ENCODE results near the gene NAV2.

Gene NAV2

GRCh38 chr11:19873730-19874129 lies 161.1 kb downstream of the NAV2 start:
- Histone ChIP-seq H3K27ac (ENCODE audit: low read length) (no peak overlapping the region), H3K9me3 (ENCODE audit: insufficient read depth, low read length, severe bottlenecking) (no peaks in the 10 kb centered on the region), H2AFZ (ENCODE audit: low read depth, low read length) (no peak overlapping the region), H3K9ac (ENCODE audit: low read depth, low read length) (no peak overlapping the region), H3K36me3 (ENCODE audit: insufficient read depth, low read length) (no peaks in the 10 kb centered on the region), H3K4me2 (ENCODE audit: insufficient read depth, low read length) (no peak overlapping the region), H3K79me2 (ENCODE audit: insufficient read depth, low read length) (no peaks in the 10 kb centered on the region), H3K4me3 (ENCODE audit: low read depth in 1 of 2, low read length in 2 of 2) (no peak overlapping the region), H3K4me1 (ENCODE audit: insufficient read depth, low read length) (no peaks in the 10 kb centered on the region), H4K20me1 (ENCODE audit: insufficient read depth, low read length) (no peaks in the 10 kb centered on the region), H3K27me3 (ENCODE audit: insufficient read depth, low read length, poor library complexity) (peaks cover 5% of the 10 kb centered on the region)
- DNase-seq: no peak
- TF ChIP-seq CTCF (IDR thresholded peaks at IDR 0.05; ENCODE audit: borderline replicate concordance, extremely low read depth, low read length, poor library complexity, severe bottlenecking) (no peak), EZH2 (IDR thresholded peaks at IDR 0.05; ENCODE audit: borderline replicate concordance, low read depth, low read length, severe bottlenecking) (no peak)
- no peak for ATAC-seq (ENCODE audit: insufficient read depth, low read depth)

GRCh38 chr11:19874266-19874665 lies 161.6 kb downstream of the NAV2 start:
- H3K27me3 ChIP-seq (ENCODE audit: insufficient read depth, low read length, poor library complexity): peaks cover 5% of the 10 kb centered on the region
- H3K9ac ChIP-seq (ENCODE audit: low read depth, low read length): no peak overlapping the region
- no peaks in the 10 kb centered on the region for H3K36me3 ChIP-seq (ENCODE audit: insufficient read depth, low read length)
- no peak overlapping the region for H3K4me3 ChIP-seq (ENCODE audit: low read depth in 1 of 2, low read length in 2 of 2)
- TF ChIP-seq CTCF (IDR thresholded peaks at IDR 0.05; ENCODE audit: borderline replicate concordance, extremely low read depth, low read length, poor library complexity, severe bottlenecking) (no peak), EZH2 (IDR thresholded peaks at IDR 0.05; ENCODE audit: borderline replicate concordance, low read depth, low read length, severe bottlenecking) (no peak)
- DNase-seq (no peak), ATAC-seq (ENCODE audit: insufficient read depth, low read depth) (no peak)
- no peaks in the 10 kb centered on the region for H3K79me2 ChIP-seq (ENCODE audit: insufficient read depth, low read length)
- H4K20me1 ChIP-seq (ENCODE audit: insufficient read depth, low read length): no peaks in the 10 kb centered on the region
- no peaks in the 10 kb centered on the region for H3K4me1 ChIP-seq (ENCODE audit: insufficient read depth, low read length)
- no peak overlapping the region for H2AFZ ChIP-seq (ENCODE audit: low read depth, low read length)
- H3K9me3 ChIP-seq (ENCODE audit: insufficient read depth, low read length, severe bottlenecking): no peaks in the 10 kb centered on the region
- H3K4me2 ChIP-seq (ENCODE audit: insufficient read depth, low read length): no peak overlapping the region
- H3K27ac ChIP-seq (ENCODE audit: low read length): no peak overlapping the region

- TF ChIP-seq EZH2 (IDR thresholded peaks at IDR 0.05; ENCODE audit: borderline replicate concordance, low read depth, low read length, severe bottlenecking) (no peak), CTCF (IDR thresholded peaks at IDR 0.05; ENCODE audit: borderline replicate concordance, extremely low read depth, low read length, poor library complexity, severe bottlenecking) (no peak)
- Histone ChIP-seq H3K36me3 (ENCODE audit: insufficient read depth, low read length) (no peaks in the 10 kb centered on the region), H3K27ac (ENCODE audit: low read length) (no peak overlapping the region), H4K20me1 (ENCODE audit: insufficient read depth, low read length) (no peaks in the 10 kb centered on the region; the same call in 1 of the 2 replicates), H3K9me3 (ENCODE audit: insufficient read depth, low read length, severe bottlenecking) (no peaks in the 10 kb centered on the region), H3K79me2 (ENCODE audit: insufficient read depth, low read length) (no peaks in the 10 kb centered on the region), H3K27me3 (ENCODE audit: insufficient read depth, low read length, poor library complexity) (peaks cover 5% of the 10 kb centered on the region), H2AFZ (ENCODE audit: low read depth, low read length) (no peak overlapping the region), H3K4me3 (ENCODE audit: low read depth in 1 of 2, low read length in 2 of 2) (no peak overlapping the region), H3K4me1 (ENCODE audit: insufficient read depth, low read length) (no peaks in the 10 kb centered on the region), H3K4me2 (ENCODE audit: insufficient read depth, low read length) (no peak overlapping the region), H3K9ac (ENCODE audit: low read depth, low read length) (no peak overlapping the region)
- no peak for ATAC-seq (ENCODE audit: insufficient read depth, low read depth)
- no peak for DNase-seq
These were observed 164.1 kb downstream of the NAV2 start for GRCh38 chr11:19876750-19877149.

- DNase-seq (no peak), ATAC-seq (ENCODE audit: insufficient read depth, low read depth) (no peak)
- Histone ChIP-seq H3K27ac (ENCODE audit: low read length) (no peak overlapping the region), H4K20me1 (ENCODE audit: insufficient read depth, low read length) (no peaks in the 10 kb centered on the region; the same call in 1 of the 2 replicates), H2AFZ (ENCODE audit: low read depth, low read length) (no peak overlapping the region), H3K4me3 (ENCODE audit: low read depth in 1 of 2, low read length in 2 of 2) (no peak overlapping the region), H3K79me2 (ENCODE audit: insufficient read depth, low read length) (no peaks in the 10 kb centered on the region), H3K4me2 (ENCODE audit: insufficient read depth, low read length) (no peak overlapping the region), H3K9ac (ENCODE audit: low read depth, low read length) (no peak overlapping the region), H3K27me3 (ENCODE audit: insufficient read depth, low read length, poor library complexity) (peaks cover 5% of the 10 kb centered on the region), H3K36me3 (ENCODE audit: insufficient read depth, low read length) (no peaks in the 10 kb centered on the region), H3K9me3 (ENCODE audit: insufficient read depth, low read length, severe bottlenecking) (no peaks in the 10 kb centered on the region), H3K4me1 (ENCODE audit: insufficient read depth, low read length) (no peaks in the 10 kb centered on the region)
- TF ChIP-seq EZH2 (IDR thresholded peaks at IDR 0.05; ENCODE audit: borderline replicate concordance, low read depth, low read length, severe bottlenecking) (no peak), CTCF (IDR thresholded peaks at IDR 0.05; ENCODE audit: borderline replicate concordance, extremely low read depth, low read length, poor library complexity, severe bottlenecking) (no peak)
These were observed 165.9 kb downstream of the NAV2 start for GRCh38 chr11:19878520-19878919.

All from DND-41 (cell line).